NCI-H2227 (cell line): ENCODE results near the gene SPACA6.
"Not testable (repeated sequence)": the region's sequence is repeated elsewhere in the genome, so short reads cannot be mapped to it uniquely, and the experiment has no call there.

Source experiments
- DNase-seq: peaks from one replicate; lab custom pipeline; 2025; ENCODE audit not compliant: unreplicated experiment; lab: John Stamatoyannopoulos, UW

SPACA6 gene

DNA sequence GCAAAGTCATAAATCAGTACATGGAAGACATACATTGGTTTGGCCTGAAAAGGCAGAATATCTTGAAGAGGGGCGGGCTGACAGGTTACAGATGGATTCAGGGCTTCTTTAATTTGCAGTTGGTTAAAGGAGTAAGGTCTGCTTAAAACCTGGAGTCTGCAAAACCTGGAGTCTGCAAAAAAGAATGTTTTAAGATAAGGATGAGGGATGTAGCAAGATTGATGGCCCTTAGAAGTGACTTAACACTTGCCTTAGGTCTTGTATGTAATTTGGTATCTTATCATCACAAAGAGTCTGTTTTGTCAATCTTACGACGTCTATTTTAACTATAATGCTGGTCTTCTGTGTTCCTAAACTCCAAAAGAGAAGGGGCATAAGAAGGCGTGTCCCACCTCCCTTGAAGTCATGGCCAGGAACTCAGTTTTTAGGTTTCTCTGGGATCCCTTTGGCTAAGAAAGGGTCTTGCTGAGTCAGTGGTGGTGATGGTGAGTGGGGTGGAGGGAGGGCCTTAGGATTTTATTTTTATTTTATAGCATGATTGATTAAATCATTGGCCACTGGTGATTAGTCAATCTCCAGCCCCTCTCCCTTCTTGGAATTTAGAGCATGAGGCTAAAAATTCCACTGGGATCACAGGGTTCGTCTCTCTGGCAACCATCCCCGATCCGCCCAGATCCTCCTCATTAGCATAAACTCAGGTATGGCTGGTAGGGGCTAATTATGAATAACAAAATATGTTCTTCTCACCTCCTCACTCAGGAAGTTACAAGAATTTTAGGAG lies 40.8 kb downstream of the SPACA6 start:
- DNase-seq, result no peak

DNA sequence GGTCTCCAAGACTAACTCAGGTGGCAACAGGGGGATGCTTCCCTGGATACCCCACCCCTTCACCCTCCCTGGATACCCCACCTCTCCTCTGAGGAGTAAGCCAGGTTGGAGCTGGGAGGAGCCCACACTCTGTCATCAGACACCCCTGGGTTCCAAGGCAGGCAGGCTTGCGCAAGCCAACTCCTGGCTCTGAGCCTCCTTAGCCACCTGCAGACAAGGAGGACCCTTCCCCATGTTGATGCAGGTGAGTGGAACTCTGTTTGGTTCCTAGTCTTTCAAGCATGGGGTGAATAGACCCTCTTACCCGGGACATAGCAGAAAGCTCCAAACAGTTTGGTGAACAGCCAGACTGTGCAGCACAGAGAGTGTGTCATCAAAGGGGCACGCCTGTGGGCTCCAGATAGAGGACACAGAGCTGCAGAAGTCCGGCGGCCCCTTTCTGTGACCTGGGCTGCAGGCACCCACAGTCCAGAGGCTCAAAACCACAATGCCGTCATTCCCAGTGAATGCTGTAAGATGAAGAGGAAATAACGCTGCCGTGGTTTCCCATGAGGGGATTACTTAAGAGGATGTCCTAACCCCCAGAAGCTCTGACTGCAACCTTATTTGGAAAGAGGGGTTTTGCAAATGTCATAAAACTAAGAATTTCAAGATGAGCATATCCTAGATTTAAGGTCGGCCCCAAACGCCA lies 42.8 kb downstream of the SPACA6 start:
- DNase-seq, result no peak

DNA sequence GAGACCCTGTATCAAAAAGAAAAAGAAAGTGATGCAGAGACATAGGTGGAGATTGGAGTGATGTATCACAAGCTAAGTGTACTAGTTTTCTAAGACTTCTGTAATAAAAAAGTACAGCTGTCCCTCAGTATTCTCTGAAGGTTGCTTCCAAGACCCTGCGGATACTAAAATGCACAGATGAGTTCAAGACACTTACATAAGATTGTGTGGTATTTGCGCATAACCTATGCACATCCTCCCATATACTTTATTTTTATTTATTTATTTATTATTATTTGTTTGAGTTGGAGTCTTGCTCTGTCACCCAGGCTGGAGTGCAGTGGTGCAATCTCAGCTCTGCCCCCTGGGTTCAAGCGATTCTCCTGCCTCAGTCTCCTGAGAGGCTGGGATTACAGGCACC lies 44.3 kb downstream of the SPACA6 start:
- DNase-seq, result no peak

DNA sequence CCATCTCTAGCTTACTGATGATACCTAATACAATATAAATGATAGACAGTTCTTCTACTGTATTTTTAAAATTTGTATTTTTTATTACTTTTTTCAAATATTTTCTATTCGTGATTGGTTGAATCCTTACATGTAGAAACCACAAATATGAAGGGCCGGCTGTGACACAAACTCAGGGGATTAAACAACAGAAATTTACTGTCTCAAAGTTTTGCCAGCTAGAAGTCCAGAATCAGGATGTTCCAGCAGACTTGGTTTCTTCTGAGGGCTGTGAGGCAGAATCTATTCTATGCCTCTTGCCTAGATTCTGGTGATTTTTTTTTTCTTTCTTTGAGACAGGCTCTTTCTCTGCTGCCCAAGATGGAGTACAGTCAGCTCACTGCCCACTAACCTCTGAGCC lies 44.8 kb downstream of the SPACA6 start:
- no peak for DNase-seq

DNA sequence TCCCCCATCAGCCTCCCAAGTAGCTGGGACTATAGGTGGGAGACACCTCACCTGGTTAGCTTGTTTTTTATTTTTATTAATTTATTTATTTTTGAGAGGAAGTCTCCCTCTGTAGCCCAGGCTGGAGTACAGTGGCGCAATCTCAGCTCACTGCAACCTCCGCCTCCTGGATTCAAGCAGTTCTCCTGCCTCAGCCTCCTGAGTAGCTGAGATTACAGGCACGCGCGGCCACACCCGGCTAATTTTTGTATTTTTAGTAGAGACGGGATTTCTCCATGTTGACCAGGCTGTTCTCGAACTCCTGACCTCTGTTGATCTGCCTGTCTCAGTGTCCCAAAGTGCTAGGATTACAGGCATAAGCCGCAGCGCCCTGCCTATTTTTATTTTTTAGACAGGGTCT lies 45.4 kb downstream of the SPACA6 start:
- not testable (repeated sequence) for DNase-seq

DNA sequence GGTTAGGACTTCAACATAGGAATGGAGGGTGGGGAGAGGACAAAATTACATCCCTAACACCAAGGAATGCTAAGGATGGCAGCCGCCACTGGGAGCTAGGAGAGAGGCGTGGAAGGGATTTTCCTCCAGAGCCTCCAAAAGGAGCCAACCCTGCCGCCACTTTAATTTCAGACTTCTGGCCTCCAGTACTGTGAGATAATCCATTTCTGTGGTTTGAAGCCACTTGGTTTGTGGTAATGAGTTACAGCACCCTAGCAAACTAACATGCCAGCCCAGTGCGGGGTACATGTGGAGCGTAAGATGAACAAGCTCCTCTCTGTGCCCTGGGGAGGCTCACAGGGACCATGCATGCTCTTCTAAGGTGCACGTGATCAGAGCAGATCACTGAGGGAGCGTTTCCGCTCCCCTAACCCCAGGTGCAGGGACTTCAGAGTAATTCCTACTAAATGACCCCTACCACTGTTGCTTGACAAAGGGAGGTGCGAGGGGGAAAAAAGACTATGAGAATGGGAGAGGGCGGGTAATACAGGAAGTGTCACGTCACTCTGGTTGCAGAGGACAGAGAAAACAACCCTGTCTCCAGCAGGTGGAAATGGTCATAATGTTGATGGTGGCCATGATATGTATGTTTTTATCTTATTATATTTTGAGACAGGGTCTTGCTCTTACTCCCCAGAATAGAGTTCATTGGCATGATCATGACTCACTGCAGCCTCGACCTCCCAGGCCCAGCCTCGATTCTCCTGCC lies 46.5 kb downstream of the SPACA6 start:
- no peak for DNase-seq

DNA sequence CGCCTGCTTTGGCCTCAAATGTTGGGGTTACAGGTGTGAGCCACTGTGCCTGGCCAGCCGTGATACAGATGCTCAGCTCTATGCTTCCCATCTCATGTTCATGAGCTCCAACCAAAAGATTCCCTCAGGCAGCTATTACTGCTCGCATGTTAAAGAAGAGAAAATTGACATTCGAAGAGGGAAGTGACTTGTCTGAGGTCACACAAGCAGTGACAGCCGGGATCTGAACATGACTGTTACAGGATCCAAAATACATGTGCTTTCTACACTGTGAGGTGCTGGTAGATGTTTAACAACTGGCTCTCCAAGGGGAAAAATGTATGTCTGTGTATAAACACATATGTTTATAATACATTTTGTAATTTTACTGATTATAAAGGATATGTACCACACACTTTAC lies 47.2 kb downstream of the SPACA6 start:
- DNase-seq, result no peak

DNA sequence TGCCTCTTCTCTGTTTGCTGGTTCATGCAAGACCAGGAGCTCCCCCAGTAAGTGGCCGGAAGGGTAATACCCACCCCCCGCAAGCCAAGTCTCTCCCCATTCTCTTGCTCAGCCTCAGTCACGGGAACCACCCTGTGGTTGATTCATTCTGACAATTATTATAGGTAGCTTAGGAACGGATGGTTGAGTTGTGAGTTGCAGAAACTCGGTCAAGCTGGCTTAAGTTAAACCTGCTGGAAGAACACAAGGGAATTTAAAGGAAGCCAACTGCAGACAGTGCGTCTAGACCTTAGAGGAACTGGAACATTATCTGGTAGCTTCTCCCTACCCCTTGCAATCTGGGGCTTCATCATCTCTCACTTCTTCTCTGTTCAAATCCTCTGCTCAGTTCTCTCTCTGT lies 49.7 kb downstream of the SPACA6 start:
- DNase-seq, result no peak

DNA sequence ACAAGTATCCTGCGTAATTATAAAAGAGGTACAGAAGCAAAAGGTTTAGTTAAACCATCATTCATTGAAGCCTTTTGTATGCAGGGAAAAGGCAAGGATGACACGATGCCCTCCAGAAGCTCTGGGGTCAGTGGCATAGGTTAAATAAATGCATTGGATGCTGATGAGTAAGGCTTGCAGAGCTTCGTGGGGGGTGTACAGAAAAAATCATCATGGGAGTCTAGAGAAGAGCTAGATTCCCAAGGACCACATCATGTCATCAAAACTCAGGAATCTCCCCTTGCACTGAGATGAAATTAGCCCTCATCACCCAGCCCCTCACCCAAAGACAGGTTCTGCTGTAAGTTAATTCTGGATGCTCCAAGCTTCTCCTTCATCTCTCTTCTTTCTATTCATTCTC lies 50.3 kb downstream of the SPACA6 start:
- DNase-seq, result no peak

DNA sequence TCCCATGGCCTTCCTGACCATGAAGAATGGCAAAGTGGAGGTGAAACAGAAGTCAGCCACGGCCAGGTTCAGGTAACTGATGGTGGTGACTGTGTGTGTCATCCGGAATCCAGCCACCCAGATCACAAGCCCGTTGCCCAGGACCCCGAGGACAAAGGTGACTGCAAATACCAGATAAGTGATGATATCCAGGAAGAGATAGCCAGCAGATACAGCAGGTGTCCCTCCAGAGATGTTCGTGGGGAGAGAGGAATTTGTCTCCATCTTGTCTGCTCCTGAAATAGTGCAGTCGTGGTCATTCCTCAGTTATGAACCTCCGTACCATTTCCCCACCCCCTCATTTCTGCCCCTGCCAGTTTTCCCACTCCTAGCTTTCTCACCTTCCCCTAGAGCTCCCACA lies 53.6 kb downstream of the SPACA6 start:
- DNase-seq, result no peak

DNA sequence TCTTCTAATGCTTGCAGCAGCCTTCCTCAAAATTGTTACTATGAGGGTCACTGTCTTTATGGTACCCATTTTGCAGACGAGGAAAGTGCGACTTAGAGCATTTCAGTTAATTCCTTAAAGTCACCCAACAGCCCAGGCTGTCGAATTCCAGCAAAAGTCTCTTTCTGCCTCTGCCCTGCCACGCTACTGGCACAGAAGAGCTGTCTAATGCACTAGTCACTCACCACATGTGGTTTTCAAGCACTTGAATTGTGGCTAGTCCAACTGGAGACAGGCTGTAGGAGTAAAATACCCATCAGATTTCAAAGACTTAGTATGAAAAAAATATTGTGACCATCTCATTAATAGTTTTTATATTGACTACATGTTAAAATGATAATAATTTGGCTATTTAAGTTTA lies 56.8 kb downstream of the SPACA6 start:
- DNase-seq, result no peak

DNA sequence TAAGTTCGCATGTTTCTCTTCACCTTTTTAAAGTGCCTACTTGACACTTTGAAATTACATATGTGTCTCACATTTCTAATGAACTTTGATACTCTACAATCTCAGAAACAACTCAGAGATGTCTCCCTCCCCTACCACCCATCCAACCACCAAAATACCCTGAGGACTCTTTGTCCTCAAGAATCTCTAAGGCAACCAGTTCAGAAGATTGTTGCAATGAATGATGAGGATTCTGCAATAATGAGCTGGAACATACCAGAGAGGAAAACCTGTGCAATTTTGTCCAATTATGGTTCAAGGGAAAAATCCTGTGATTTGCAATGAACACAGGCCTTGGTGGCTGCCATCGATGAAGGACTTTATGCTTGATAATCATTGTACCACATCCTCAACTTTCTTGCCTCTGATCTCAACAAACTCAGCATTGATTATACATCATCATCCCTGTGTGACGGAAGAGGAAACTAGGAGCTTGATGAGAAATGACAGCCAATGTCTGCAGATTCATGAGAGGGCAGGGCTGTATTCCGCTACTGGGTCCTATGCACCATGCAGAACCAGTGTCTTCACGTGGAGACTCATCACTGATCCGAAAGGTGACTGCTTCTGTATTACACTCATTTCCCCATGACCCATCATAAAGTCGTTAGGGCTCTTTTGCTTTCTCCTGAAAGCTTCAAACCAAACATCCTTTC lies 57.4 kb downstream of the SPACA6 start:
- DNase-seq, result no peak

DNA sequence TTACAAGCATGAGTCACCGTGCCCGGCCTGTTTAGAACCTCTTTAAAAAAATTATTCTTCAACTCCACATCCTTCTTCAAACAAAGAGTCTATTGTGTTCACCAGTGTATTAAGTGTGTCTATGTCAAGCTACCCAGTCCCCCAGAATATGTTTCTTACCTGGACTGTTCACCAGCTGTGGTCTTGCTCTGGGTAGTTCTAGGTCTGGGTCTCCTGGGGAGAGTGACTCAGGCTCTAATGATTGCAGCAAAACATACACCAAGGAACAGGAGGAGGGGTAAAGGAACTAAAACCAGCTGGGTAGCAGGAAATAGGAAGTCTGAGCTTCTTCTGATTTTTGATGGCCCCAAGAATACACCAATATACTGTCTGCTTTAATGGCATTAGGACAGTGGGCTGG lies 58.5 kb downstream of the SPACA6 start, which contains the start of gene FPR1:
Gene FPR1 (minus strand): TSS at position 224 of the 400 bp plus-strand sequence. CDS start 4,884 bp downstream, outside the sequence.
- no peak for DNase-seq

DNA sequence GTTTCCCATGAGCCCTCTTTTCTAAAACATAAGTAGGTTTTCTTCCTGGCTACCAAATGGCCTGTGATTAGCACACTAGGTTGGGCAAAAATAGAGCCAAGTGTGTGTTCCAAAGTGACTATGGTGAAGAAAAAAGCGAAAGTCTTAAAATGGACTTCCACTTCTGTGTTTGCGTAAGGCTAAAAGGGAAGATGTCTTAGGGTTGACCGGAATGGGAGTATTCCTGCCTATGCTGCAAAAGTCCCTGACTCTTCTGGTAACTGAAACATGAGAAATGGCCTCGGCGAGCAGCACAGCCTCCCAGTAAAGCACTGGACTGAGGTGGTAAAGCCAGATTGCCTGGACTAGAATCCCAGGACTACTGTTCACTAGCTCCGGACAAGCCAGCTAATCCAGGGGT lies 61.0 kb downstream of the SPACA6 start:
- DNase-seq, result no peak

DNA sequence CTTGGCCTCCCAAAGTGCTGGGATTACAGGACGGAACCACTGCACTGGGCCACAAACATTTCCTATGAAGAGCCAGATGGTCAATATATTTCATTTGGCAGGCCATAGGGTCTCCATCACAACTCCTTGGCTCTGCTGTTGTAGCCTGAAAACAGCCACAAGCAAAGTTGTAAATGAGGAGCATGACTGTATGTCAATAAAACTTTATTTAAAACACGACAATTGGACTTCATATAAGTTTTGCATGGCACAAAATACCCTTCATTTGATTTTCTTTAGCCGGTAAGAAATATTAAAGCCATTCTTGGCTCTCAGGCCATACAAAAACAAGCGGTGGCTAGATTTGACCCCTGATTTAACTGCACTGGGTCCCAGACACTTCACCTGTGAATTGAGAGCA lies 61.6 kb downstream of the SPACA6 start:
- no peak for DNase-seq
